ENCODE measurements around the gene TRIM16.
"Not testable (repeated sequence)": the region's sequence is repeated elsewhere in the genome, so short reads cannot be mapped to it uniquely, and the experiment has no call there.

GRCh38 chr17:15704239-15704638, 20.1 kb upstream of the TRIM16 start:
- TF ChIP-seq CTCF (IDR thresholded peaks at IDR 0.05); KDM1A (IDR thresholded peaks at IDR 0.05; ENCODE audit: low read depth); PBX3 (IDR thresholded peaks at IDR 0.05); EP300 (IDR thresholded peaks at IDR 0.05); CBX2 (IDR thresholded peaks at IDR 0.05; ENCODE audit: borderline replicate concordance, low read depth); ZNF302 (CRISPR knock-in tag; IDR thresholded peaks at IDR 0.05): not testable (repeated sequence)

Measured in A549 (cell line).